Suprapubic skin (tissue), 3 donors: ENCODE measurements around the gene NTM.

Experiments
- CTCF ChIP-seq, 2 donors: fragments of 200-600 bp in 1 of 2; fragments of 450-650 bp in 1 of 2; sonication (generic) in 1 of 2; IDR thresholded peaks; one replicate each; pipeline ENCODE4 v1.5.1; 2016 to 2019; ENCODE audit warnings: antibody characterized with exemption in 2 of 2, mild to moderate bottlenecking in 1 of 2, moderate library complexity in 1 of 2
- EP300 ChIP-seq: sonication (generic); formaldehyde crosslinking; IDR thresholded peaks from one replicate; pipeline ENCODE4 v1.6.1; 2017; ENCODE audit warnings: antibody characterized with exemption
- POLR2A ChIP-seq, 2 donors: fragments of 450-650 bp; IDR thresholded peaks; one replicate each; pipeline ENCODE4 v1.6.1; 2017; ENCODE audit warnings: antibody characterized with exemption in 2 of 2, mild to moderate bottlenecking in 2 of 2, moderate library complexity in 2 of 2

- no peak for TF ChIP-seq POLR2A (IDR thresholded peaks at IDR 0.05)
- no peak for TF ChIP-seq CTCF (IDR thresholded peaks at IDR 0.05)
- no peak for TF ChIP-seq EP300
These were observed 988.1 kb downstream of the NTM start for GRCh38 chr11:132358573-132358953.
